ENCODE measurements around the gene RB1.

RB1 gene

DNA sequence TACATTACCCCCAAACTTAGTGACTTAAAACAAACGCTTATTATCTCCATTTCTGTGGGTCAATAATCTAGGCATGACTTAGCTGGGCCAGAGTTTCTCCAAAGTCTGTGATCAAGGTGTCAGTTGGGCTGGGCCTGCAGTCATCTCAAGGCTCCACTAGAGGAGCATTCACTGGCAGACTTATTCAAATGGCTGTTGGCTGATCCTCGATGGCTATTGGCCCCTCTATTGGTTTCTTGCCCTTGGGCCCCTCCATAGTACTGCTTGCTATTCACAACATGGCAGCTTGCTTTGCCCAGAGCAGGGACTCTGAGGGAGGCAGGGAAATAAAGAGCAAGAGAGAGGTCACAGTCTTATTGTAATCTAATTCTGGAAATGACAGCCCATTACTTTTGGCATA lies 171.7 kb downstream of the RB1 start:
- no peak for DNase-seq

DNA sequence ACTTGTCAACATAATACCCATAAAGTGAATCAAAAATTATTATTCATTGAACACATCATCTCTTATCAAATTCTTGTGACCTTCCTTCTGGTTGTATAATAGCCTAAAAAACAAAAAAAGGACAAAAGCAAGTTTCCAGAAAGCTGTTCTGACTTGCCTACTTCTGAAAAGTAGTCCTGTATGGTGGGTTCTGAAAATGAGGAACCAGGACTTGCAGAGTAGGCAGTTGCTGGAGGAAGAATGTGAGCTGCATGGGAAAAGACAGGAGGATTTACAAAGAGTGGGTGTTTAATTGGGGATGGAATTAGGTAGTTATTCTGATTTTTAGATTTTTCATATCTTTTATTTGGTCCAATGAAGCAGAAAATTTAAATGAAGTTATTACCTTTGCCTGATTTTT lies 172.7 kb downstream of the RB1 start:
- DNase-seq = no peak

DNA sequence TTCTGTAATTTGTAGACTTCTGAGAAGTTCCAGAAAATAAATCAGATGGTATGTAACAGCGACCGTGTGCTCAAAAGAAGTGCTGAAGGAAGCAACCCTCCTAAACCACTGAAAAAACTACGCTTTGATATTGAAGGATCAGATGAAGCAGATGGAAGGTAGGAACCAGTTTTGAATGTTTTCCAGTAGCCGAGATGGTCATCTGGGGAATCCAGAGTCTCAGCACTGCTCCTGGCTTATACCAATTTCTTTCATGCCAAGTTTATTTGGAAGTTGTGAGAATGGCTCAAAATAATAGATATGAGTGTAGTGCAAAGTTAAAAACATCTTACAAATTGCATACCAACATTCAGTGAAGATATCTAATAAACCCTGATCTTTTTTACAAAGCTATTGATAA lies 173.1 kb downstream of the RB1 start:
- DNase-seq = no peak

GRCh38 chr13:48477191-48477855 lies 173.8 kb downstream of the RB1 start:
- no peak for DNase-seq

- no peak for DNase-seq
Measured at GRCh38 chr13:48478391-48478790, 174.8 kb downstream of the RB1 start.

GRCh38 chr13:48483575-48483974 lies 180.0 kb downstream of the RB1 start:
- no peak for DNase-seq

GRCh38 chr13:48485432-48485831 lies 181.9 kb downstream of the RB1 start:
- no peak for DNase-seq

GRCh38 chr13:48486362-48486761 lies 182.8 kb downstream of the RB1 start:
- no peak for DNase-seq

GRCh38 chr13:48486836-48487235 lies 183.3 kb downstream of the RB1 start:
- no peak for DNase-seq

- DNase-seq = no peak
Measured at GRCh38 chr13:48487968-48488367, 184.4 kb downstream of the RB1 start.

DNA sequence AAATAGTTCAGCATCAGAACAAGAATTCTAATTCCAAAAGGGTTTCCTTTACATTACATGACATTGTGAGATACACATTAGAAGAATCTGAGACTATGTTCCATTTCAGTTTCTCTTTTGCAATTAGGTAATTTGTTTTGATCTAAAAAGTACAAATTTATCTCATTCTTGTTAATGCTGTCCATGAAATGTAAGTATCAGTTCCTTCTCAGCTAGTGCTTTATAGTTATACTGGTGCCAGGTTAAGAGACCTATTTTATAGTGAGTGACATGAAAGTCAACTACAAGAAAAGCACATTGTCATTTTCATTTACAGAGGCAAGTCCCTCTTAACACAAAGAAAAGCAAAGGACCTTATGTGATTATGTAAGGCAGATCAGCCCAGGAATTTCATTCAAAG lies 185.4 kb downstream of the RB1 start:
- DNase-seq = no peak

DNA sequence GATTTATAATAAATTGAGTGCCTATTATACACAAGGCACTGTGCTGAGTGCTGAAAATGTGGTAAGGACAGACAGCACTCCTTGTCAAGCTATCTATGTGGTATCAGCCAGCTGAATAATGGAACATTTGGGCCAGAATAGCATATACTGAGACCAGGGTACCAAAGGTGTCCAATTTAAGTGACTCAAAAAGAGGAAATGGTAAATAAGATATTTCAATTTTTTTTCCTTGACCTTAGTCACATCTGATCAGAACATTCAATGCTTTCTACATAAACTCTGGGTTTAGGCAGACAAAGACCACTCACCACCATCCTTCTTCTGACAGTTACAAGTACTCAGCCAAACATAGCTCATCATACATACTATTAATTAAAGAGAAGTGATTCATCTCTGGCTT lies 186.1 kb downstream of the RB1 start:
- DNase-seq = no peak

- DNase-seq = no peak
Measured at GRCh38 chr13:48490241-48490640, 186.7 kb downstream of the RB1 start.

DNA sequence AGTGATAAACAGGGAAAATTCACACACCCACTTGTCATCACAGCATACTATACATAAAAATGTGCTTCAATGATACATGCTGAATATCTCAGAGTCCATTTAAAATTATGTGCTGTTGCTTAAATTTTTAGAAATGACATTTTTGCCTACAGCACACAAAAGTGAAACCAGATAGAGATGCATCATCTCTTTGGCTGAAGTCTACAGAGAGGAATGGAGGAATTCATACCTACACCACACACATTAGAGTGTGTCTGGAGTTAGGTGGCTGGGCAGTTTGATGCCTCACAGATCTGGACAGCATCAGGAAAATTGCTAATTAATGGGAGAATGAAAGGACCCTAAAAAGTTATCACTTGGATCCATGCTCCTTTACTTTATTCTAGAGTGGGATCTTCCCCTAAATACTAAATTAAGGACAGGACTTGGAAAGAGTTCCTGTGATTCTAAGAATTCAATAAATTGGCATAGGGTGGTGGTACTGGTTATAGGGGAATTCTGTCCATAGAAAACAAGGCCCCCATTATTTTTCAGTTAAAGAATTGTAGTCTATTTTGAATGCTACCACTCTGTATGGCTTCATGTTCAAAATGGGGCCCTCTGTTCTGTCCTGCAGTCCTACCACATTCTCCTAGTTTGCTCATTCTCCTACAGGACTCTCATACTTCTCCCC lies 188.0 kb downstream of the RB1 start:
- no peak for DNase-seq

DNA sequence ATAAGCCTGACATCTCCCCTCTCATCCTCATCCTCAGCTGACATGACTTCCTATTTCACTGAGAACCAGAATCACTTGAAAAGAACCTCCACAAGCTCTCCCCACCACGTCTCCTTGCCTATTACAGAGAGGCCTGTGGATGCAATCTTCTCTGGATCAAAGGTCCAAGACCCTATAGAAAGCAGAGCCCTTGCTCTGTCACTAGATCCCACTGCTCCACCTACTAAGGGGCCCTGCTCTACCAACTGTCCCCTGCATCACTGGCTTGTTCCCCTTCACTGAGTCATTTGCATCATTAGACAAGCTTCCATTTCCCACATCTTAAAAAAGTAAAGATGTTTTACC lies 188.5 kb downstream of the RB1 start:
- no peak for DNase-seq

- DNase-seq = no peak
Measured at GRCh38 chr13:48492470-48493065, 189.0 kb downstream of the RB1 start.

- no peak for DNase-seq
Measured at GRCh38 chr13:48493066-48493765, 189.7 kb downstream of the RB1 start.

DNA sequence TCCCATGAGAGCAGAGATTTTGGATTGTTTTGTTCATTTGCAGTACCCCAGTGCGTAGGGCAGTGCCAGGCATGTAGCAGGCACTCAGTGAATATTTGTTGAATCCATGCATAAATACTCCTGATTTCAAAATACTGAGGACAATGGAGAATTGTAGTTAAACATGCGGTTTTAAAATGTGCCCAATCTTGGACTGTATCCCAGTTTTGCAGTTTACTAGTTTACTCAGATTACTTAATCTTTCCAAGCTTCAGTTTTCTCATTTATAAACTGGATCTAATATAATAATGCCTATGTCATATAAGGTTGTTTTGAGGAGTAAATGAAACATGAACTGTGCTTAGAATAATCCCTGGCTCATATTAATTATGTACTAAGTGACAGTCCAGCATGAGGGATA lies 190.3 kb downstream of the RB1 start:
- no peak for DNase-seq

DNA sequence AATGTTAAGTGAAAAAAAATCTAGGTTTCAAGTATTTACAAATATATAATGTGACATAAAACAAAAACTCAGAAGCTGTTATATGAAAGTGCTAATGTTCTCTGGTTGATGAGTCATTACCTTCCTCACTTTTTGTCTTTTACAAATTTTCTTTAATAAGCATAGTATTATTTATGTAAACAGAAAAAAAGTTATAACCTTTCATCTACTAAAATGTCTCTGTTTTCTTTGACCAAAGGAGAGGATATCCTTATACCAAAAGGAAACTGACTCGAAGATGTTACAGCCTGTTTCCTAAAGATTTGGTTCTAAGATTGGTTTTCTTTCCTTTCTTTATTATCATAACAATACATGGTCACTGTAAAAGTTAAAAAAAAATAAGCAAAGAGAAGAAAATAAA lies 191.3 kb downstream of the RB1 start:
- no peak for DNase-seq

- no peak for DNase-seq
Measured at GRCh38 chr13:48496271-48497161, 193.0 kb downstream of the RB1 start.

DNA sequence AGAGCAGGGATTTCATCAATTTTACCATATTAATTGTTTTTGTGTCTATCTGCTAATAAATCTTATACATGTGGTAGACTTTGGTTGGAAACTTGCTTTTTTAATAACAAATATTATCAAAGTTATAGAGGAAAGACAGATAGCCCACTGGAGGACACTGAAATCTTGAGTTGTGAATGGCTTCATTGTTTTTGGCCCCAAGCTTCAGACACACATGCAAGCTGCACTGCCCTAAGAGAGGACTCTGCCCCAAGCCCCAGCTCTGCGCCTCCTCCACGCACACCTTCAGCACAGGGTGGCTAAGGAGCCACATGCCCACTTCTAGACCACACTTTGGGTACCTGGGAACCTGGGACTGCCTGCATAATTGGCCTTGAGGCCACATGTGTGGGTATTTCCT lies 194.1 kb downstream of the RB1 start:
- DNase-seq = no peak

GRCh38 chr13:48500652-48501197 lies 197.2 kb downstream of the RB1 start:
- DNase-seq = no peak

DNA sequence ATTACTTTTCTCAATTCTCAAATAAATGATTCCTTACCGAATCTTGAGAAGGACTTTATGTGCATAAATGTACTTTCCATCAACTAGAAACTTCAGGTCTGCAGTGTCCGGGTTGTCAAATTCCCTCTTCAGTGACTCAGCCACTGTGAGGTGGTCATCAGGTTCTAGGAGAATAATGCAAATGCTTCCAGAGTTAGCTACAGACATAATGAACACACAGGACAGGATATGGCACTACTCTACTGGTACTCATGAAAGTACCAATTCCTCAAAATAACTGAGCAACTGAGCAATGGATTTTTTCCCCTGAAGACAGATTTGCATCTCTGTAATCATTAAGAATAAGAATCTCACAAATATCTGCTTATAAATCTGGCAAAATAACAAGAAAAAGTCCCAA lies 198.2 kb downstream of the RB1 start:
- DNase-seq = no peak

Data from NCI-H187 (cell line).